ENCODE results near the gene RAB2B.

The RAB2B gene

GRCh38 chr14:21440859-21441258 lies 35.9 kb downstream of the RAB2B start:
- H3K4me3 ChIP-seq: no peak overlapping the region
- TF ChIP-seq Cebpa-rat (IDR thresholded peaks at IDR 0.05): no peak
- H3K4me2 ChIP-seq: no peak overlapping the region
- H4K20me1 ChIP-seq: peaks cover 86% of the 10 kb centered on the region
- no peaks in the 10 kb centered on the region for H3K9me3 ChIP-seq
- peaks cover 22% of the 10 kb centered on the region for H3K36me3 ChIP-seq
- H3K9ac ChIP-seq: no peak overlapping the region
- no peak overlapping the region for H3K27ac ChIP-seq
- H3K27me3 ChIP-seq: no peaks in the 10 kb centered on the region
- peaks cover 16% of the 10 kb centered on the region for H3K4me1 ChIP-seq

DNA sequence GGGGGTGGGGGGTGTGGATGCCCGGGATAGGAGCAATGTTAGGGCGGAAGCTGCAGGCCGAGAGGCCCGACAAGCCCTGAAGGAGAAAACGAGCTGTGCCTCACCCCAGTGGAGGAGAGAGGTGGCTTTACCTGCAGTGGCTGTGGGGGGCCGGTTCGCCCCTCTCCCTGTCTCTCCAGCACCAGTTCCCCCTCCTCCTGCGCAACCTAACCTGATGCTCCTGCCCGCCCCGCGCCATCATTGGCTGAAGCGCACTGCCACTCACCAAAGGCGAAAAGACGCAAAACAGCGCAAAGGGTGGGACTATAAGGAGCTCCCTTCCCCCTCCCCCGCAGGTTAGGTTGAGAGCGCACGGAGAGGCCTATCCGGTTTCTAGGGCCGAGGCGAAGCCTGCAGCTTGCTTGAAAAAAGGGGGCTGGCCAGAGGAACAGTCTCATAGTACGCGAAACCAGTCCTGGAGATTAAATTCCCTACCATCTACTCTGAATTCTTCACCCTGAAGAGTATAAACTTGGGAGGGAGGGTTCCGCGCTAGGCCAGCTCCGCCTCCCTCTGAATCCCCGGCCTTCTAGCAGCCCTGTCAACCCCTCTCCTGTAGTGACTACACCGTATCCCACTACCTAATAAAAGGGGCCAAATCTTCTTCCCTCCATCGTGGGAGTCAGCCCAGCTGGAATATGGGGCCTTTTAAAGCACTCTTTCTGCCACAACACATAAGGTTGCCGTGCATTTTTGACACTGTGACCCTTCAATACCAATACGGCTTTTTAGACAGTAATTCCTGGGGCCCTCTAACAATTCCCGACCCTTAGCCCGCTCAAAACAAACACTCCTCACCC lies 39.5 kb downstream of the RAB2B start:
- peaks cover 23% of the 10 kb centered on the region for H3K36me3 ChIP-seq
- H3K9ac ChIP-seq: peak overlapping the region; percentile 88
- no peak for TF ChIP-seq Cebpa-rat (IDR thresholded peaks at IDR 0.05)
- no peaks in the 10 kb centered on the region for H3K9me3 ChIP-seq
- H3K4me3 ChIP-seq: peak overlapping the region; percentile 80
- H4K20me1 ChIP-seq: peaks cover 89% of the 10 kb centered on the region
- peak overlapping the region; percentile 93 for H3K4me2 ChIP-seq
- H3K4me1 ChIP-seq: peaks cover 26% of the 10 kb centered on the region
- peak overlapping the region; percentile 86 for H3K27ac ChIP-seq
- H3K27me3 ChIP-seq: no peaks in the 10 kb centered on the region

DNA sequence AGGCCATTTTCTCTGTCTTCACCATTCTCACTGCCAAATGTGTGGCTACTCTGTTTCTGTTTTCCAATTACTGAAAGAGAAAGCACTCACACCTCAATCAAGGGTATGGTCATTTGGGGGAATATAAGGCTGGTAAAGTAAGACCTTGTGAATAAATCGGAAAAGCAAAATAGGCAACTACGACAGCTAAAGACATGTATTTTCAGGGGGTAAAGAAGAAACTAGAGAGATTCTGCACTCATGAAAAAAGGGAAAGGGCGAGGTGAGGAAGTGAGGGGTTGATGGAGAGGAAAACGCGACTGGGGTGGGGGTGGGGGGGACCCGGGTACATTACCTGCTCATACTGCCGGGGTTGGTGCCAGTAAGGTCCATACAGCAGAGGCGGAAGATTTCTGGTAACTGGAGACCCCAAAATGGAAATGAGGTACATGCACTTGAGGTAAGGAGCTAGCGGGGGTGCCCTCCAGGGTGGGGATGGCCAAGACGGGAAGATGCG lies 40.1 kb downstream of the RAB2B start:
- peaks cover 89% of the 10 kb centered on the region for H4K20me1 ChIP-seq
- peaks cover 21% of the 10 kb centered on the region for H3K36me3 ChIP-seq
- H3K9me3 ChIP-seq: no peaks in the 10 kb centered on the region
- no peaks in the 10 kb centered on the region for H3K27me3 ChIP-seq
- peak overlapping the region; percentile 93 for H3K4me2 ChIP-seq
- peak overlapping the region; percentile 80 for H3K4me3 ChIP-seq
- peak overlapping the region; percentile 86 for H3K27ac ChIP-seq
- no peak for TF ChIP-seq Cebpa-rat (IDR thresholded peaks at IDR 0.05)
- peak overlapping the region; percentile 88 for H3K9ac ChIP-seq
- peaks cover 26% of the 10 kb centered on the region for H3K4me1 ChIP-seq

DNA sequence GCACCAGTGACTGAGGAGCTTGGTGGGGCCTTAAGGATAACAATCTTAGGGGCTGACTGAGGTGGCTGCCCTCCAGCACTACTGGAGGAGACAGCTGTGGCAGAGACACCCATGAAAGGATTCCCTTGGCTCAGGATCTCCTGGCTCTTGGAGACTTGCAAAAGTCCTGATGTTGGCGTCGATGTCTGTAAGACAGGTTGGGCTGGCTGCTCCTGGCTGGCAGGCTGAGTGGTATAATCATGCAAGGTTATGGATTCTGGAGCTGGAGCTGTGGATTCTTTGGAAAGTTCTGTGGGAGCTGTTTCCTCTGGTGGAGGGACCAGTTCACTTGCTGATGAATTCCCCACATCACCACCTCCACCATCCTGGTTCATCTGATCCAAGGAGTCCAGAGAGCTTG lies 45.6 kb downstream of the RAB2B start:
- Histone ChIP-seq H4K20me1 (peaks cover 97% of the 10 kb centered on the region), H3K4me1 (peaks cover 13% of the 10 kb centered on the region), H3K4me2 (no peak overlapping the region), H3K9ac (no peak overlapping the region), H3K9me3 (no peaks in the 10 kb centered on the region), H3K36me3 (peaks cover 68% of the 10 kb centered on the region), H3K27me3 (no peaks in the 10 kb centered on the region), H3K4me3 (no peak overlapping the region), H3K27ac (no peak overlapping the region)
- TF ChIP-seq Cebpa-rat (IDR thresholded peaks at IDR 0.05): no peak

- no peak for TF ChIP-seq Cebpa-rat (IDR thresholded peaks at IDR 0.05)
- Histone ChIP-seq H3K4me3 (no peak overlapping the region), H3K4me1 (no peaks in the 10 kb centered on the region), H3K9ac (no peak overlapping the region), H3K4me2 (no peak overlapping the region), H3K36me3 (peaks cover 89% of the 10 kb centered on the region), H3K27me3 (no peaks in the 10 kb centered on the region), H3K27ac (no peak overlapping the region), H3K9me3 (no peaks in the 10 kb centered on the region), H4K20me1 (peaks cover 79% of the 10 kb centered on the region)
These were observed 47.8 kb downstream of the RAB2B start for GRCh38 chr14:21428930-21429329.

DNA sequence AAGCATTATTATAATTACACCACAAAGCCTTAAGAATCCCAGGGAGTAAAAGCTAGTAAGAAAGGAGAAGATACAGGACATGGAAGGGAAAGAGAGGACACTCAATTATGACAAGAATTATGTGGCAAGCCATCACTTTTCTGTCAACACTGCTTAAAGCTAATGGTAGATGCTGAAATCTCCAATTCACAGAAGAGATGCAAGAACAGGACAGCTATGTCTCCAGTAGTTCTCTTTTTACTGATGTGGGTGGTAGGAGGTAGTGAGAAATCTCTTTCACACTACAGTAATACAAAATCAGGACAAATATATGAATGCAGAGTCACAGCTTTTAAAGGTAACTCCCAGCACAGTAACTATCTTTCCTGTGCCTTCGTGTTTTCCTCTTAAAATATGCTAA lies 50.1 kb downstream of the RAB2B start:
- Histone ChIP-seq H3K36me3 (peaks cover 99% of the 10 kb centered on the region), H3K27me3 (no peaks in the 10 kb centered on the region), H3K4me1 (no peaks in the 10 kb centered on the region), H3K4me2 (no peak overlapping the region), H3K9ac (no peak overlapping the region), H4K20me1 (peaks cover 77% of the 10 kb centered on the region), H3K4me3 (no peak overlapping the region), H3K27ac (no peak overlapping the region), H3K9me3 (no peaks in the 10 kb centered on the region)
- TF ChIP-seq Cebpa-rat (IDR thresholded peaks at IDR 0.05): no peak

DNA sequence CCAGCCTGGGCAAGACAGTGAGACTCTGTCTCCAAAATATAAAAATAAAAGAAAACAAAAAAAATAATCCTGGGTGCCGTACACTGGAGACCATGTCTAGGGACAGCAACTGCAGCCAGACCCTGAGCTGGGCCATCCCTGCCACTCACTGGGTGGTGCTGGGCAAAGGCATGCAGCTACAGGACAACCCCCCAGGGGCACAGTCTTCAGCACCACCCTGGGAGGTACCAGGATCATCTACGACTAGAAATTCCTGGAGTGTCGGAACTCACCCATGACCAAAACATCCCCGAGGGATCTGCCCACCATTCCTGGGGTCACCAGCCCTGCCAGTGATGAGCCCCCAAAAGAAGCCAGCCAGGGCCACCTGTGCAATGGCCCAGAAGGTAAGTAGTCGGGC lies 57.2 kb downstream of the RAB2B start:
- Histone ChIP-seq H3K9me3 (no peaks in the 10 kb centered on the region), H3K9ac (no peak overlapping the region), H3K36me3 (peaks cover 96% of the 10 kb centered on the region), H3K4me3 (no peak overlapping the region), H4K20me1 (peaks cover 53% of the 10 kb centered on the region), H3K27me3 (no peaks in the 10 kb centered on the region), H3K27ac (no peak overlapping the region), H3K4me1 (no peaks in the 10 kb centered on the region), H3K4me2 (no peak overlapping the region)
- TF ChIP-seq Cebpa-rat (IDR thresholded peaks at IDR 0.05): no peak

- Histone ChIP-seq H3K27ac (no peak overlapping the region), H3K27me3 (no peaks in the 10 kb centered on the region), H4K20me1 (peaks cover 28% of the 10 kb centered on the region), H3K4me3 (no peak overlapping the region), H3K36me3 (peaks cover 96% of the 10 kb centered on the region), H3K9me3 (no peaks in the 10 kb centered on the region), H3K4me2 (no peak overlapping the region), H3K9ac (no peak overlapping the region), H3K4me1 (no peaks in the 10 kb centered on the region)
- no peak for TF ChIP-seq Cebpa-rat (IDR thresholded peaks at IDR 0.05)
These were observed 61.4 kb downstream of the RAB2B start for GRCh38 chr14:21415329-21415728.

DNA sequence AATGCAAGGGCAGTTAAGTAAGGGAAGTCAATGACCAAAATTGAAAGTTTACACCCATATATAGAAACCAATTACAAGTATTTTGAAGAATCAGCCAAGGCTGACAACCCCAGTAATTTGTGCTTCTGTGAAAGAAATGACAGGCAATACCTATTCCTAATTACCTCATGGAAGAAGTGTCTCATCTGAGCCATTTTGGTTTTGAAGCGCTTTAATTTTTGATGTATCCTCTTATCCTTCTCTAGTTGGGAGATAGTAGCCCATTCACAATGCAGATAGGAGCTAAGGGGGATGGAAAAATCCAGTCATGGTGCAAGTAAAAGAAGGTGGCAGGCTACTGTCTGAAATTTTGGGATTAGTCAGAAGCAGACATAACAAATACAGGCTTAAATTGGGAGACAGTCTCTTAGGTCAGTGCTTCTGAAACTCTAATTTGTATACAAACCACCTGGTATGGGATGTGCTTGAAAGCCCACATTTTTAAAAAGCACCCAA lies 62.6 kb downstream of the RAB2B start:
- H3K4me3 ChIP-seq: no peak overlapping the region
- no peak overlapping the region for H3K27ac ChIP-seq
- no peak overlapping the region for H3K9ac ChIP-seq
- no peaks in the 10 kb centered on the region for H3K4me1 ChIP-seq
- no peak overlapping the region for H3K4me2 ChIP-seq
- no peak for TF ChIP-seq Cebpa-rat (IDR thresholded peaks at IDR 0.05)
- no peaks in the 10 kb centered on the region for H3K27me3 ChIP-seq
- peaks cover 16% of the 10 kb centered on the region for H4K20me1 ChIP-seq
- H3K9me3 ChIP-seq: no peaks in the 10 kb centered on the region
- H3K36me3 ChIP-seq: peaks cover 96% of the 10 kb centered on the region

Data from BLaER1 (cell line).